ENCODE results near the gene YWHAQ. TPM values are rescaled to one million over a fixed set of nuclear protein-coding genes. Genes with fewer than 3 reads are reported as not detected.

The YWHAQ gene
- total and polyA plus RNA-seq, 2 of the 4 experiments (the other 2 are of a cell fraction), result 196 to 255 TPM

- ChIA-PET CTCF (no interaction called here), POLR2A (ENCODE audit: unreplicated experiment) (no interaction called here)
- Histone ChIP-seq H3K9me3 (ENCODE audit: control insufficient read depth, insufficient read depth, low read length) (peaks cover 13% of the 10 kb centered on the region), H3K4me1 (ENCODE audit: control insufficient read depth, insufficient read depth, low read length) (0 out of 2 replicates have a peak, but pooled peaks cover 1% of the 10 kb centered on the region), H4K20me1 (ENCODE audit: insufficient read depth, low read length) (peaks cover 91% of the 10 kb centered on the region), H4K8ac (ENCODE audit: low read depth in 2 of 2, low read length in 2 of 2) (no peak overlapping the region), H3K14ac (replicated peaks; ENCODE audit: low read depth, low read length) (no peak overlapping the region), H3K27me3 (ENCODE audit: control insufficient read depth, insufficient read depth, low read length) (no peaks in the 10 kb centered on the region), H2BK120ac (ENCODE audit: low read depth, low read length) (no peak overlapping the region), H3K9ac (ENCODE audit: low read depth, low read length) (no peak overlapping the region), H3K27ac (ENCODE audit: insufficient read depth, low read length) (no peak overlapping the region), H2BK5ac (ENCODE audit: low read depth, low read length, poor library complexity, severe bottlenecking) (no peak overlapping the region), H3K79me1 (ENCODE audit: low read depth in 1 of 2, low read length in 2 of 2) (peaks cover 22 to 64% of the 10 kb centered on the region in 2 experiments), H3K4me2 (ENCODE audit: low read depth, low read length) (no peak overlapping the region), H2BK15ac (ENCODE audit: low read depth, low read length) (no peak overlapping the region), H2AK5ac (ENCODE audit: low read depth, low read length) (no peak overlapping the region), H2AK9ac (replicated peaks; ENCODE audit: low read depth, low read length, poor library complexity) (no peak overlapping the region), H3K18ac (ENCODE audit: low read depth, low read length) (no peak overlapping the region), H3K4ac (ENCODE audit: low read depth, low read length) (no peak overlapping the region), H2BK20ac (ENCODE audit: low read depth, low read length) (no peak overlapping the region), H4K91ac (ENCODE audit: insufficient read depth, low read depth, low read length) (no peak overlapping the region), H2AFZ (replicated peaks; ENCODE audit: low read length, poor library complexity) (no peak overlapping the region), H4K5ac (ENCODE audit: low read depth, low read length) (no peak overlapping the region), H3K9me1 (ENCODE audit: insufficient read depth, low read length) (peaks cover 3% of the 10 kb centered on the region), H3K23ac (ENCODE audit: low read depth, low read length) (no peak overlapping the region), H3K56ac (ENCODE audit: extremely low read depth, insufficient read depth, low read length) (no peak overlapping the region), H3K4me3 (ENCODE audit: insufficient read depth, low read depth, low read length) (no peak overlapping the region), H3K36me3 (ENCODE audit: control insufficient read depth, insufficient read depth, low read length) (peaks cover 23% of the 10 kb centered on the region)
- DNase-seq (no peak), ATAC-seq (ENCODE audit: low read depth) (no peak)
- no TSS peak for BruUV-seq (replicated peaks)
- TF ChIP-seq MAFK (IDR thresholded peaks at IDR 0.05; ENCODE audit: low read depth, low read length) (no peak), MXI1 (IDR thresholded peaks at IDR 0.05; ENCODE audit: borderline replicate concordance, low read depth, low read length) (no peak), SMC3 (IDR thresholded peaks at IDR 0.05; ENCODE audit: low read depth, low read length) (no peak), FOS (IDR thresholded peaks at IDR 0.05; ENCODE audit: low read depth, low read length) (no peak), POLR2A (IDR thresholded peaks at IDR 0.05; ENCODE audit: low read depth, low read length) (no peak), MAZ (IDR thresholded peaks at IDR 0.05; ENCODE audit: borderline replicate concordance, low read depth, low read length) (no peak), ELK1 (IDR thresholded peaks at IDR 0.05; ENCODE audit: borderline replicate concordance, low read depth, low read length) (no peak), CHD1 (IDR thresholded peaks at IDR 0.05; ENCODE audit: low read depth, low read length) (no peak), RAD21 (IDR thresholded peaks at IDR 0.05; ENCODE audit: low read length) (no peak), BHLHE40 (IDR thresholded peaks at IDR 0.05; ENCODE audit: low read depth, low read length) (no peak), RCOR1 (IDR thresholded peaks at IDR 0.05; ENCODE audit: insufficient replicate concordance, low read length) (no peak), CEBPB (IDR thresholded peaks at IDR 0.05; ENCODE audit: low read depth, low read length) (no peak), RFX5 (IDR thresholded peaks at IDR 0.05; ENCODE audit: low read depth, low read length) (no peak), NFE2L2 (IDR thresholded peaks at IDR 0.05; ENCODE audit: low read depth, low read length) (no peak)
- TF ChIP-seq, protein P1, sequence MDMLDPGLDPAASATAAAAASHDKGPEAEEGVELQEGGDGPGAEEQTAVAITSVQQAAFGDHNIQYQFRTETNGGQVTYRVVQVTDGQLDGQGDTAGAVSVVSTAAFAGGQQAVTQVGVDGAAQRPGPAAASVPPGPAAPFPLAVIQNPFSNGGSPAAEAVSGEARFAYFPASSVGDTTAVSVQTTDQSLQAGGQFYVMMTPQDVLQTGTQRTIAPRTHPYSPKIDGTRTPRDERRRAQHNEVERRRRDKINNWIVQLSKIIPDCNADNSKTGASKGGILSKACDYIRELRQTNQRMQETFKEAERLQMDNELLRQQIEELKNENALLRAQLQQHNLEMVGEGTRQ (IDR thresholded peaks at IDR 0.05; ENCODE audit: low read depth, low read length), result no peak
- TF ChIP-seq, protein P2, sequence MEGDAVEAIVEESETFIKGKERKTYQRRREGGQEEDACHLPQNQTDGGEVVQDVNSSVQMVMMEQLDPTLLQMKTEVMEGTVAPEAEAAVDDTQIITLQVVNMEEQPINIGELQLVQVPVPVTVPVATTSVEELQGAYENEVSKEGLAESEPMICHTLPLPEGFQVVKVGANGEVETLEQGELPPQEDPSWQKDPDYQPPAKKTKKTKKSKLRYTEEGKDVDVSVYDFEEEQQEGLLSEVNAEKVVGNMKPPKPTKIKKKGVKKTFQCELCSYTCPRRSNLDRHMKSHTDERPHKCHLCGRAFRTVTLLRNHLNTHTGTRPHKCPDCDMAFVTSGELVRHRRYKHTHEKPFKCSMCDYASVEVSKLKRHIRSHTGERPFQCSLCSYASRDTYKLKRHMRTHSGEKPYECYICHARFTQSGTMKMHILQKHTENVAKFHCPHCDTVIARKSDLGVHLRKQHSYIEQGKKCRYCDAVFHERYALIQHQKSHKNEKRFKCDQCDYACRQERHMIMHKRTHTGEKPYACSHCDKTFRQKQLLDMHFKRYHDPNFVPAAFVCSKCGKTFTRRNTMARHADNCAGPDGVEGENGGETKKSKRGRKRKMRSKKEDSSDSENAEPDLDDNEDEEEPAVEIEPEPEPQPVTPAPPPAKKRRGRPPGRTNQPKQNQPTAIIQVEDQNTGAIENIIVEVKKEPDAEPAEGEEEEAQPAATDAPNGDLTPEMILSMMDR (conservative IDR thresholded peaks at IDR 0.05; ENCODE audit: low read depth, low read length), result no peak
- WGBS, 2 experiments (ENCODE audit: extremely low coverage in 2 of 2, insufficient read length in 1 of 2), result no CpG with 5 or more reads among the region's 5 CpGs
- dilution Hi-C loops (cut with HindIII; ENCODE audit: low sequenced_read_pairs, unreplicated experiment), result no loop called here
- in situ Hi-C loops (cut with MboI; ENCODE audit: low sequenced_read_pairs), result no loop called here
- intact Hi-C loops (cut with micrococcal nuclease), result no loop called here
These were observed 29.4 kb downstream of the YWHAQ start for GRCh38 chr2:9601397-9601796.
